Measurements from ENCODE around the gene MMD. TPM values are rescaled to one million over a fixed set of nuclear protein-coding genes. Genes with fewer than 3 reads are reported as not detected.
A peak's percentile ranks its signal among the peaks of the same experiment; 100 is the strongest.

Gene MMD
- total and polyA plus RNA-seq, 9 of the 15 experiments (the other 6 are each of a cell fraction or from before 2014, with no cell fraction given) = 3.1 to 18.9 (median 10.7) TPM

- no peak for TF ChIP-seq ZNF592 (IDR thresholded peaks at IDR 0.05)
- no peak for TF ChIP-seq DDX20 (tag; IDR thresholded peaks at IDR 0.05; ENCODE audit: low read depth)
- TF ChIP-seq NRF1 (conservative IDR thresholded peaks at IDR 0.05 in 1 of 2, IDR thresholded peaks at IDR 0.05 in 1 of 2) = peak; percentile 24 to 37; a peak in 1 of 4 replicates
- no peak for TF ChIP-seq TSHZ1 (CRISPR knock-in tag; IDR thresholded peaks at IDR 0.05)
- TF ChIP-seq PHF8 (IDR thresholded peaks at IDR 0.05; ENCODE audit: borderline replicate concordance, low read length) = no peak
- 0 out of 4 replicates have a peak, but pooled peaks of 1 of the 2 experiments have one; percentile 19 for TF ChIP-seq TRIM24 (IDR thresholded peaks at IDR 0.05)
- no peak for TF ChIP-seq THAP7 (CRISPR knock-in tag; IDR thresholded peaks at IDR 0.05)
- no peak for TF ChIP-seq FOXP1 (CRISPR knock-in tag; IDR thresholded peaks at IDR 0.05)
- TF ChIP-seq ZFP91 (CRISPR knock-in tag; IDR thresholded peaks at IDR 0.05) = no peak
- no peak for TF ChIP-seq NCOA6 (IDR thresholded peaks at IDR 0.05)
- no peak for TF ChIP-seq ZNF707 (CRISPR knock-in tag; conservative IDR thresholded peaks at IDR 0.05)
These were observed 40.4 kb downstream of the MMD start (continued) for GRCh38 chr17:55381017-55381770.

Measured in K562 (cell line).